Measurements from ENCODE around the gene SLC36A1. TPM values are rescaled to one million over a fixed set of nuclear protein-coding genes. Genes with fewer than 3 reads are reported as not detected.

Gene SLC36A1
- total RNA-seq, 1 experiment from 2014 or later, result 11.0 TPM

DNA sequence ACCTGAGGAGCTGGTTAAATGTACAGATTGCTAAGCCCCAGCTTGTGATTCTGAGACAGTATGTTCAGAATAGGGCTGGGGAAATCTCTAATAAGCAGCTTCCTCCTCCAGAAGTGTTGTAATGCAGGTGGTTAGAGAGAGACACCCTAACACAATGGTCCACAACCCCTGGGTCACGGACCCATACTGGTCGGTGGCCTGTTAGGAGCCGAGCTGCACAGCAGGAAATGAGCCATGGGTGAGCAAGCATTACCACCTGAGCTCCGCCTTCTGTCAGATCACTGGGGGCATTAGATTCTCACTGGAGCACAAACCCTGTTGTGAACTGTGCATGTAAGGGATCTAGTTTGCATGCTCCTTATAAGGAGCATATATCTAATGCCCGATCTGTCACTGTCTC lies 61.8 kb downstream of the SLC36A1 start:
- Histone ChIP-seq H3F3A (ENCODE audit: insufficient read depth, low read depth) (peaks cover 8% of the 10 kb centered on the region), H3K4me2 (peak overlapping the region; percentile 53), H3K9me2 (ENCODE audit: insufficient read depth) (no peaks in the 10 kb centered on the region), H3K79me2 (ENCODE audit: low read depth) (no peaks in the 10 kb centered on the region), H3K4me3 (no peak overlapping the region), H3K9me3 (ENCODE audit: insufficient read depth, low read depth) (no peaks in the 10 kb centered on the region), H3K36me3 (ENCODE audit: low read depth) (no peaks in the 10 kb centered on the region), H2AFZ (no peak overlapping the region), H3K27ac (peak overlapping the region; percentile 37; the same call in 1 of the 2 replicates), H3K4me1 (replicated peaks; ENCODE audit: insufficient read depth) (peaks cover 20% of the 10 kb centered on the region), H4K20me1 (ENCODE audit: insufficient read depth) (no peaks in the 10 kb centered on the region), H3K27me3 (ENCODE audit: insufficient read depth, low read depth) (no peaks in the 10 kb centered on the region)
- ChIA-PET CTCF (interaction anchor here (1.6 to 2.1 kb wide), 2 partner anchors 11 to 143 kb away, joined by 8 to 10 read pairs; no protein-coding TSS in a partner anchor), POLR2A (ENCODE audit: unreplicated experiment) (interaction anchor here (0.6 kb wide), 1 partner anchor 242 kb away, joined by 9 read pairs; no protein-coding TSS in a partner anchor)
- TF ChIP-seq, protein P1, sequence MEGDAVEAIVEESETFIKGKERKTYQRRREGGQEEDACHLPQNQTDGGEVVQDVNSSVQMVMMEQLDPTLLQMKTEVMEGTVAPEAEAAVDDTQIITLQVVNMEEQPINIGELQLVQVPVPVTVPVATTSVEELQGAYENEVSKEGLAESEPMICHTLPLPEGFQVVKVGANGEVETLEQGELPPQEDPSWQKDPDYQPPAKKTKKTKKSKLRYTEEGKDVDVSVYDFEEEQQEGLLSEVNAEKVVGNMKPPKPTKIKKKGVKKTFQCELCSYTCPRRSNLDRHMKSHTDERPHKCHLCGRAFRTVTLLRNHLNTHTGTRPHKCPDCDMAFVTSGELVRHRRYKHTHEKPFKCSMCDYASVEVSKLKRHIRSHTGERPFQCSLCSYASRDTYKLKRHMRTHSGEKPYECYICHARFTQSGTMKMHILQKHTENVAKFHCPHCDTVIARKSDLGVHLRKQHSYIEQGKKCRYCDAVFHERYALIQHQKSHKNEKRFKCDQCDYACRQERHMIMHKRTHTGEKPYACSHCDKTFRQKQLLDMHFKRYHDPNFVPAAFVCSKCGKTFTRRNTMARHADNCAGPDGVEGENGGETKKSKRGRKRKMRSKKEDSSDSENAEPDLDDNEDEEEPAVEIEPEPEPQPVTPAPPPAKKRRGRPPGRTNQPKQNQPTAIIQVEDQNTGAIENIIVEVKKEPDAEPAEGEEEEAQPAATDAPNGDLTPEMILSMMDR (conservative IDR thresholded peaks at IDR 0.05), result no peak
- TF ChIP-seq EZH2 (IDR thresholded peaks at IDR 0.05; ENCODE audit: low read depth), result no peak
- BruUV-seq (replicated peaks), result no TSS peak
- intact Hi-C loops (cut with micrococcal nuclease; ENCODE audit: unreplicated experiment), result loop anchor here (5.0 kb wide), 1 partner anchor 238 kb away; no protein-coding TSS in a partner anchor
- peak; percentile 46 to 60 for DNase-seq

DNA sequence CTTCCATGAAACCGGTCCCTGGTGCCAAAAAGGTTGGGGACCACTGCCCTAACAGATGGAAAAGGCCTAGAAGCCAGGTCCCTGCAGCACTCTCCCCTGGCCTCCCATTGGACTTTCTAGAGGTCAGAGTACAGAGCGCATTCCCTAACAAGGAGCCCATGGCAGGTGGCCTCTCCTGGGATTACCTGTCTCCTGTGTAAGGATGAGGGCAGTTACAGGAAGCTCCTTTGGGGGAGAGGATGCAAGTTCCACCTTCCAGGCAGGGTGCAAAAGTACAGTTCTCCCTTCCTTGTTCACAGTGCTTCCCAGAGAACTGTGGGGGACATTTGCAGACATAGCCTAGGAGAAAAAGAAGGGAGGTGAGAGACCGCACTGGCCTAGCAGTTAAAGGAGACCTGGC lies 62.4 kb downstream of the SLC36A1 start:
- Histone ChIP-seq H3K4me3 (no peak overlapping the region), H3K79me2 (ENCODE audit: low read depth) (no peaks in the 10 kb centered on the region), H4K20me1 (ENCODE audit: insufficient read depth) (no peaks in the 10 kb centered on the region), H3K9me2 (ENCODE audit: insufficient read depth) (no peaks in the 10 kb centered on the region), H2AFZ (no peak overlapping the region), H3F3A (ENCODE audit: insufficient read depth, low read depth) (peaks cover 8% of the 10 kb centered on the region), H3K27ac (no peak overlapping the region), H3K9me3 (ENCODE audit: insufficient read depth, low read depth) (no peaks in the 10 kb centered on the region), H3K4me2 (no peak overlapping the region), H3K36me3 (ENCODE audit: low read depth) (no peaks in the 10 kb centered on the region), H3K4me1 (replicated peaks; ENCODE audit: insufficient read depth) (peaks cover 20% of the 10 kb centered on the region), H3K27me3 (ENCODE audit: insufficient read depth, low read depth) (no peaks in the 10 kb centered on the region)
- TF ChIP-seq, protein P1 (conservative IDR thresholded peaks at IDR 0.05), result no peak
- TF ChIP-seq EZH2 (IDR thresholded peaks at IDR 0.05; ENCODE audit: low read depth), result no peak
- no peak for DNase-seq
- intact Hi-C loops (cut with micrococcal nuclease; ENCODE audit: unreplicated experiment), result loop anchor here (5.0 kb wide), 1 partner anchor 237 kb away; no protein-coding TSS in a partner anchor
- CTCF ChIA-PET, result interaction anchor here (1.6 to 2.1 kb wide), 2 partner anchors 10 to 142 kb away, joined by 8 to 10 read pairs; no protein-coding TSS in a partner anchor
- BruUV-seq (replicated peaks), result no TSS peak
- POLR2A ChIA-PET (ENCODE audit: unreplicated experiment), result no interaction called here

DNA sequence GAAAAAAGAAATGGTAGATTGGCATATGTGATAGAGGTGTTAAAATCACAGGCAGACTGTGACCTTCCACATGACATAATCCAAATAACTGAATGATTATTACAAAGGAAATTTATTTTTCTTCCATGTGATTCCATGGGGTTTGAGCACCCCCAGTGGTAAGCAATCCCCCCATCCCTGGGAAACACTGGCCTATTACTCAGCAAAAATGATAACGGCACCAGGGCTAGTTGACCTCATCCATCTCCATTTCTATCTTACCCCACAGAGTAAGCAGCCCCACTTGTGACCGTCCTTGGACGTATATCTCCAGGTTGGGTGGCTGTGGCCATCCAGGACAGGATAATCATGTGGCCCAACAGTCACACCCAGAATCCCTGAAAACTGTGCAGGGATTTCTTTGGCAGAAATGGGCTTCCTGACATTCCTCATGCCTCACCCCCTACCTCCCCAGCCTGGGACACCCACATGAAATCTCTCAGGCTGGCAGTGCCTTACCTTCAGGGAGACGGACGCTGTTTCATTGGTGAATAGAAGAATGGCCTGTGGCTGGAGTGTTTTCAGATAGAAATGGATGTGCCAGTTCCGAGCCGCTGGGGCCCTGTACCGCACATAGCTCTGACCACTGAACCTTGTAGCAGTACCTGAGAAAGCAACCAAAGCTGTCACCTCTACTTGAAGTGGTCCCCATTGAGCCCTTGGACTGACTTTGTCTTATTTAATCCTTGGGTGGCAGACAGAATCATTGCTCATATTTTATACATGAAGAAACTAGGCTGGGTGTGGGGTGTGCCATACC lies 69.9 kb downstream of the SLC36A1 start:
- Histone ChIP-seq H3K4me3 (no peak overlapping the region), H3K36me3 (ENCODE audit: low read depth) (no peaks in the 10 kb centered on the region), H3K27me3 (ENCODE audit: insufficient read depth, low read depth) (no peaks in the 10 kb centered on the region), H3K4me2 (no peak overlapping the region), H3F3A (ENCODE audit: insufficient read depth, low read depth) (no peaks in the 10 kb centered on the region), H3K27ac (no peak overlapping the region), H3K9me3 (ENCODE audit: insufficient read depth, low read depth) (no peaks in the 10 kb centered on the region), H3K79me2 (ENCODE audit: low read depth) (no peaks in the 10 kb centered on the region), H3K4me1 (replicated peaks; ENCODE audit: insufficient read depth) (peaks cover 6% of the 10 kb centered on the region; the same call in 1 of the 2 replicates), H2AFZ (no peak overlapping the region), H3K9me2 (ENCODE audit: insufficient read depth) (no peaks in the 10 kb centered on the region), H4K20me1 (ENCODE audit: insufficient read depth) (no peaks in the 10 kb centered on the region)
- TF ChIP-seq, protein P1 (conservative IDR thresholded peaks at IDR 0.05), result no peak
- TF ChIP-seq EZH2 (IDR thresholded peaks at IDR 0.05; ENCODE audit: low read depth), result no peak
- intact Hi-C loops (cut with micrococcal nuclease; ENCODE audit: unreplicated experiment), result no loop called here
- CTCF ChIA-PET, result no interaction called here
- DNase-seq, result no peak
- POLR2A ChIA-PET (ENCODE audit: unreplicated experiment), result no interaction called here
- BruUV-seq (replicated peaks), result no TSS peak
